SU-DHL-6 (cell line): Measurements from ENCODE around the gene TMEM9B.

Experiments
- H2AFZ ChIP-seq: fragments of 200-600 bp; sonication (generic); 2 replicates; pipeline ENCODE4 v1.6.1; 2014; ENCODE audit warnings: low read depth, mild to moderate bottlenecking, moderate library complexity, mixed read lengths, antibody characterized with exemption, low read length; ENCODE audit not compliant: severe bottlenecking
- H3F3A ChIP-seq: fragments of 200-600 bp; shearing (Covaris generic); 2 replicates; pipeline ENCODE4 v1.6.0; 2016; ENCODE audit warnings: antibody characterized with exemption, mild to moderate bottlenecking; ENCODE audit not compliant: insufficient read depth
- H3K27ac ChIP-seq: fragments of 200-600 bp; sonication (generic); 2 replicates; pipeline ENCODE4 v1.5.1; 2016; ENCODE audit warnings: low read depth, mild to moderate bottlenecking, low read length, moderate library complexity, mixed read lengths
- H3K27me3 ChIP-seq: fragments of 200-600 bp; sonication (generic), shearing (Covaris generic); 2 replicates; pipeline ENCODE4 v1.6.0; 2014; ENCODE audit warnings: mild to moderate bottlenecking, low read length
- H3K36me3 ChIP-seq: fragments of 200-600 bp; sonication (generic); 2 replicates; pipeline ENCODE4 v1.6.1; 2014; ENCODE audit warnings: mild to moderate bottlenecking, low read length, mixed read lengths
- H3K4me2 ChIP-seq: fragments of 300-600, 200-600 bp; shearing (Covaris generic), sonication (generic); 2 replicates; pipeline ENCODE4 v1.6.0; 2014; ENCODE audit warnings: low read length, low read depth, mild to moderate bottlenecking; ENCODE audit not compliant: poor library complexity, severe bottlenecking
- H3K4me3 ChIP-seq: fragments of 200-600 bp; sonication (generic); 2 replicates; pipeline ENCODE4 v1.5.1; 2014; ENCODE audit warnings: antibody characterized with exemption, low read length, mild to moderate bottlenecking, mixed read lengths; ENCODE audit not compliant: insufficient read depth, poor library complexity, severe bottlenecking
- H3K79me2 ChIP-seq: fragments of 200-600 bp; sonication (generic); 2 replicates; pipeline ENCODE4 v1.6.1; 2014; ENCODE audit warnings: mild to moderate bottlenecking, low read length, moderate library complexity; ENCODE audit not compliant: insufficient read depth
- H3K9ac ChIP-seq: fragments of 200-600 bp; sonication (generic); 2 replicates; pipeline ENCODE4 v1.7.0; 2014; ENCODE audit warnings: mild to moderate bottlenecking, low read length
- H3K9me2 ChIP-seq: fragments of 200-600 bp; sonication (generic); replicated peaks from 2 replicates; pipeline ENCODE4 v1.6.1; 2014; ENCODE audit warnings: low read length; ENCODE audit not compliant: insufficient read depth
- H3K9me3 ChIP-seq: fragments of 200-600 bp; sonication (generic); 2 replicates; pipeline ENCODE4 v1.6.1; 2014; ENCODE audit warnings: low read length, mixed read lengths; ENCODE audit not compliant: insufficient read depth
- H4K20me1 ChIP-seq: fragments of 200-600 bp; sonication (generic); 2 replicates; pipeline ENCODE4 v1.6.1; 2014; ENCODE audit warnings: low read depth, mild to moderate bottlenecking, antibody characterized with exemption, low read length, moderate library complexity, mixed read lengths
- CTCF ChIP-seq: fragments of 200-600 bp; sonication (generic); IDR thresholded peaks from one replicate; pipeline ENCODE4 v1.5.1; 2017; ENCODE audit warnings: antibody characterized with exemption, mild to moderate bottlenecking, low read length, moderate library complexity; ENCODE audit not compliant: insufficient read depth, poor library complexity, severe bottlenecking
- EZH2phosphoT487 ChIP-seq: fragments of 200-600 bp; sonication (generic), shearing (Covaris generic); conservative IDR thresholded peaks from 2 replicates; pipeline ENCODE4 v1.6.1; 2018; ENCODE audit warnings: mild to moderate bottlenecking, antibody characterized with exemption, low read length, moderate library complexity, mixed read lengths

Gene TMEM9B

DNA sequence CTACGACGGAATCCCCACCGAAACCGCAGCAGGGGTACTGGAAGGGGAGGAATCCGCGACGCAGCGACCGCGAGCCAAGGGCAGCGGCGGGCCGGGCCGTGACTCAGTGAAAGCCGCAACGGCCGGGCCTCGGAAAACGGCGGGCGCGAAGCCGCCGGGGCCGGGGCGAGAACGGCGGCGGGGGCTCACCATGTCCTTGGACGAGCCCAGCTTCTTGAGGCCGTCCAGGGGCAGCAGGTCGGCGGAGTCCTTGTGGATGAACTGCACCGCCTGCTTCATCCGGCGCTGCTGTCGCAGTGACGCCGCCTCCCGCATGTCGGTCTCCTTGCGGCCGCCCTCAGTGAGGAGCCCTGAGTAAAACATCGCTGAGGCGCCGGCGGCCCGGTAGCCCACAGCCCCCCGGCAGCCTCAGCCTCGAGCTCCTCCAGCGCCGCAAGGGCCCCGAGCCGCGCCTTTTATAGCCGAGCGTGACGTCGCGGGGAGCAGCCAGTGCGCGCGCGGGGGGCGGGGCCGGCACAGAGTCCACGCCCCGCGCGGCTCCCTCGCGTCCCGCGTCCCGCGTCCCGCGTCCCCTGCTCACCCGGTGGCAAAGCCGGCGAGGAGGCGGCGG, 39.4 kb upstream of the TMEM9B start, which contains the start of gene NRIP3:
NRIP3 (minus strand) TSS at position 429 of the 610 bp plus-strand sequence; CDS start at position 363, 66 bp downstream.
- Histone ChIP-seq H2AFZ (no peak within 1 kb of the TSS), H3K27ac (no peak within 1 kb of the TSS), H3K9me2 (no peaks in the 10 kb centered on the region), H3K79me2 (no peaks in the 10 kb centered on the region), H4K20me1 (no peaks in the 10 kb centered on the region), H3F3A (no peaks in the 10 kb centered on the region), H3K27me3 (no peaks in the 10 kb centered on the region), H3K9me3 (no peaks in the 10 kb centered on the region), H3K4me3 (no peak within 1 kb of the TSS), H3K4me2 (no peak within 1 kb of the TSS), H3K36me3 (no peaks in the 10 kb centered on the region), H3K9ac (no peak within 1 kb of the TSS)
- TF ChIP-seq EZH2phosphoT487 (no peak), CTCF (no peak)

DNA sequence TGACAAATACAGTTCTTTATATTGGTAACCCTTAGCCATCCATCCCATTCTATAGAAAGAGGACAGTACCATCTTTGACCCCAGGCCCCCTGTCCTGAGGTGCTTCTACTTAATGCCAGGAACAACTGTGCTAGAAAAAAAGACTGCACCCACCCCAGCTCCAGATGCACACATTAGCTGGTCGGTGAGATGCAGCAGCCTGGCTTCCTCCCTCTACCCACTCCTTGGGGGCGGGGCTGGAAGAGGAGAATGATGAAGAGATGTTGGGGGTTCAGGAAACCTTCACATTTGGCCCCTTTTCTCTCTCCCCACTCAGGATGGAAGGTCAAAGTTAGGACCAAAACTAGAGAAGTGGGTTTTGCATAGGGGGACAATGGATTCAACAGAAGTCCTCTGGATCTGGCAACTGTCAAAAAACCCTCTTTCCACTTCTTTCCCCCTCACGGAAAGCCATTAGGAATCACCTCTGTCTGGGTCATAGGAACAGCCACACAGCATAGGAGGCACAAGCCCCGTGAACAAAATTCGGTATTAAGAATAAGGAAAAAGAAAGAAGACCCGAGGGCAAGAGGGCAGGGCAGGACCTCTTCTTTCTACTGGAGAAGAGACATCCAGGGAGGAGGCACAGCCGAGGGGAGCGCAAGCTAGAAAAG, 38.8 kb upstream of the TMEM9B start:
- no peak overlapping the region for H3K4me3 ChIP-seq
- H2AFZ ChIP-seq = no peak overlapping the region
- no peak for TF ChIP-seq CTCF
- no peak for TF ChIP-seq EZH2phosphoT487
- no peak overlapping the region for H3K27ac ChIP-seq
- no peaks in the 10 kb centered on the region for H3K9me3 ChIP-seq
- no peaks in the 10 kb centered on the region for H3F3A ChIP-seq
- no peaks in the 10 kb centered on the region for H4K20me1 ChIP-seq
- no peaks in the 10 kb centered on the region for H3K36me3 ChIP-seq
- no peaks in the 10 kb centered on the region for H3K79me2 ChIP-seq
- H3K9me2 ChIP-seq = no peaks in the 10 kb centered on the region
- H3K4me2 ChIP-seq = no peak overlapping the region
- no peak overlapping the region for H3K9ac ChIP-seq
- no peaks in the 10 kb centered on the region for H3K27me3 ChIP-seq

GRCh38 chr11:9001736-9002135, 37.5 kb upstream of the TMEM9B start:
- Histone ChIP-seq H4K20me1 (no peaks in the 10 kb centered on the region), H3K9ac (no peak overlapping the region), H3K9me2 (no peaks in the 10 kb centered on the region), H3K27ac (no peak overlapping the region), H2AFZ (no peak overlapping the region), H3K79me2 (no peaks in the 10 kb centered on the region), H3K4me3 (no peak overlapping the region), H3F3A (no peaks in the 10 kb centered on the region), H3K4me2 (no peak overlapping the region), H3K36me3 (no peaks in the 10 kb centered on the region), H3K27me3 (no peaks in the 10 kb centered on the region), H3K9me3 (no peaks in the 10 kb centered on the region)
- TF ChIP-seq EZH2phosphoT487 = no peak
- no peak for TF ChIP-seq CTCF
